ACC112 (cell line): ENCODE measurements around the gene CDYL2.

Experiments
- H2AFZ ChIP-seq: fragments of 200-600 bp; sonication (generic); one replicate; pipeline ENCODE4 v1.6.0; 2017; ENCODE audit warnings: antibody characterized with exemption, low read length; ENCODE audit not compliant: unreplicated experiment
- H3K27ac ChIP-seq: fragments of 200-600 bp; sonication (generic); 2 replicates; pipeline ENCODE4 v1.5.1; 2014; ENCODE audit warnings: low read depth, mild to moderate bottlenecking, antibody characterized with exemption, low read length, moderate library complexity
- H3K27me3 ChIP-seq: fragments of 200-600 bp; sonication (generic); 2 replicates; pipeline ENCODE4 v1.6.1; 2014; ENCODE audit warnings: mild to moderate bottlenecking, antibody characterized with exemption, low read length, moderate library complexity, mixed read lengths; ENCODE audit not compliant: insufficient read depth
- H3K36me3 ChIP-seq: fragments of 200-600 bp; sonication (generic); 2 replicates; pipeline ENCODE4 v1.6.1; 2016; ENCODE audit warnings: mild to moderate bottlenecking, antibody characterized with exemption, low read length, moderate library complexity, mixed read lengths; ENCODE audit not compliant: insufficient read depth
- H3K4me1 ChIP-seq: fragments of 200-600 bp; sonication (generic); one replicate; pipeline ENCODE4 v1.6.1; 2016; ENCODE audit warnings: low read length, mixed read lengths; ENCODE audit not compliant: insufficient read depth, unreplicated experiment, control insufficient read depth
- H3K4me3 ChIP-seq: fragments of 200-600 bp; sonication (generic); 2 replicates; pipeline ENCODE4 v1.5.1; 2014; ENCODE audit warnings: mild to moderate bottlenecking, low read depth, low read length
- H3K79me2 ChIP-seq: fragments of 200-600 bp; sonication (generic); one replicate; pipeline ENCODE4 v1.6.0; 2016; ENCODE audit warnings: low read length; ENCODE audit not compliant: control insufficient read depth, unreplicated experiment, insufficient read depth

CDYL2 gene

GRCh38 chr16:80631581-80631980, 172.8 kb downstream of the CDYL2 start:
- H2AFZ ChIP-seq: no peak overlapping the region
- no peaks in the 10 kb centered on the region for H3K4me1 ChIP-seq
- no peak overlapping the region for H3K27ac ChIP-seq
- no peaks in the 10 kb centered on the region for H3K79me2 ChIP-seq
- no peak overlapping the region for H3K4me3 ChIP-seq
- no peaks in the 10 kb centered on the region for H3K36me3 ChIP-seq
- H3K27me3 ChIP-seq: no peaks in the 10 kb centered on the region

GRCh38 chr16:80628254-80628653, 176.1 kb downstream of the CDYL2 start:
- H3K27me3 ChIP-seq: no peaks in the 10 kb centered on the region
- no peak overlapping the region for H3K4me3 ChIP-seq
- no peaks in the 10 kb centered on the region for H3K4me1 ChIP-seq
- H3K79me2 ChIP-seq: no peaks in the 10 kb centered on the region
- no peaks in the 10 kb centered on the region for H3K36me3 ChIP-seq
- no peak overlapping the region for H2AFZ ChIP-seq
- H3K27ac ChIP-seq: no peak overlapping the region

- Histone ChIP-seq H3K36me3 (no peaks in the 10 kb centered on the region), H3K27me3 (no peaks in the 10 kb centered on the region), H3K4me3 (no peak overlapping the region), H3K79me2 (no peaks in the 10 kb centered on the region), H3K4me1 (no peaks in the 10 kb centered on the region), H3K27ac (no peak overlapping the region), H2AFZ (no peak overlapping the region)
Observed at GRCh38 chr16:80627108-80627507, 177.3 kb downstream of the CDYL2 start.

- Histone ChIP-seq H3K79me2 (no peaks in the 10 kb centered on the region), H3K4me3 (no peak overlapping the region), H2AFZ (no peak overlapping the region), H3K4me1 (no peaks in the 10 kb centered on the region), H3K27me3 (no peaks in the 10 kb centered on the region), H3K27ac (no peak overlapping the region), H3K36me3 (no peaks in the 10 kb centered on the region)
Observed at GRCh38 chr16:80623376-80623775, 181.0 kb downstream of the CDYL2 start.

- no peaks in the 10 kb centered on the region for H3K36me3 ChIP-seq
- H3K4me1 ChIP-seq: no peaks in the 10 kb centered on the region
- no peak overlapping the region for H2AFZ ChIP-seq
- no peaks in the 10 kb centered on the region for H3K79me2 ChIP-seq
- H3K27ac ChIP-seq: no peak overlapping the region
- H3K4me3 ChIP-seq: no peak overlapping the region
- no peaks in the 10 kb centered on the region for H3K27me3 ChIP-seq
Observed at GRCh38 chr16:80622007-80622406, 182.4 kb downstream of the CDYL2 start.

- Histone ChIP-seq H3K79me2 (no peaks in the 10 kb centered on the region), H3K36me3 (no peaks in the 10 kb centered on the region)
Observed at GRCh38 chr16:80620736-80621605, 183.4 kb downstream of the CDYL2 start.

GRCh38 chr16:80619824-80620223, 184.6 kb downstream of the CDYL2 start:
- Histone ChIP-seq H3K4me1 (no peaks in the 10 kb centered on the region), H3K27me3 (no peaks in the 10 kb centered on the region), H3K36me3 (no peaks in the 10 kb centered on the region), H3K79me2 (no peaks in the 10 kb centered on the region), H2AFZ (no peak overlapping the region), H3K27ac (no peak overlapping the region), H3K4me3 (no peak overlapping the region)

More at GRCh38 chr16:80620736-80621605, 183.4 kb downstream of the CDYL2 start:
- Histone ChIP-seq H3K4me3 (no peak overlapping the region), H3K27me3 (no peaks in the 10 kb centered on the region), H3K27ac (no peak overlapping the region), H3K4me1 (no peaks in the 10 kb centered on the region), H2AFZ (no peak overlapping the region)

GRCh38 chr16:80618862-80619648, 185.3 kb downstream of the CDYL2 start:
- H3K4me3 ChIP-seq: no peak overlapping the region
- H3K4me1 ChIP-seq: no peaks in the 10 kb centered on the region
- H3K79me2 ChIP-seq: no peaks in the 10 kb centered on the region
- no peaks in the 10 kb centered on the region for H3K36me3 ChIP-seq
- no peak overlapping the region for H3K27ac ChIP-seq
- H3K27me3 ChIP-seq: no peaks in the 10 kb centered on the region
- H2AFZ ChIP-seq: no peak overlapping the region

GRCh38 chr16:80616362-80616761, 188.0 kb downstream of the CDYL2 start:
- H3K27ac ChIP-seq: no peak overlapping the region
- no peaks in the 10 kb centered on the region for H3K36me3 ChIP-seq
- H3K79me2 ChIP-seq: no peaks in the 10 kb centered on the region
- no peaks in the 10 kb centered on the region for H3K4me1 ChIP-seq
- no peak overlapping the region for H2AFZ ChIP-seq
- H3K27me3 ChIP-seq: no peaks in the 10 kb centered on the region
- no peak overlapping the region for H3K4me3 ChIP-seq

GRCh38 chr16:80615735-80616134, 188.7 kb downstream of the CDYL2 start:
- H2AFZ ChIP-seq: no peak overlapping the region
- H3K27me3 ChIP-seq: no peaks in the 10 kb centered on the region
- H3K4me3 ChIP-seq: no peak overlapping the region
- H3K36me3 ChIP-seq: no peaks in the 10 kb centered on the region
- H3K4me1 ChIP-seq: no peaks in the 10 kb centered on the region
- H3K79me2 ChIP-seq: no peaks in the 10 kb centered on the region
- no peak overlapping the region for H3K27ac ChIP-seq
